Mucosa of gallbladder (tissue), 1 donor: ENCODE data around the gene FOXN1. TPM values are rescaled to one million over a fixed set of nuclear protein-coding genes. Genes with fewer than 3 reads are reported as not detected.

ENCODE experiments used
- DNase-seq: peaks from one replicate; pipeline ENCODE4 v3.0.0-alpha.2; 2020; ENCODE audit warnings: low spot score
- total RNA-seq: library from RNA; stranded (reverse); gene quantifications from one replicate; pipeline ENCODE4 v1.2.1, GENCODE V29; 2021
- donor health status: DM: no; HTN: no; CAD: no.

The FOXN1 gene
- total RNA-seq, 1 donor from 2014 or later: 0.06 TPM

GRCh38 chr17:28478712-28479615 lies 27.2 kb upstream of the FOXN1 start:
- no peak for DNase-seq

GRCh38 chr17:28480278-28480677 lies 25.9 kb upstream of the FOXN1 start:
- DNase-seq: no peak

GRCh38 chr17:28480799-28481571 lies 25.2 kb upstream of the FOXN1 start:
- no peak for DNase-seq

DNA sequence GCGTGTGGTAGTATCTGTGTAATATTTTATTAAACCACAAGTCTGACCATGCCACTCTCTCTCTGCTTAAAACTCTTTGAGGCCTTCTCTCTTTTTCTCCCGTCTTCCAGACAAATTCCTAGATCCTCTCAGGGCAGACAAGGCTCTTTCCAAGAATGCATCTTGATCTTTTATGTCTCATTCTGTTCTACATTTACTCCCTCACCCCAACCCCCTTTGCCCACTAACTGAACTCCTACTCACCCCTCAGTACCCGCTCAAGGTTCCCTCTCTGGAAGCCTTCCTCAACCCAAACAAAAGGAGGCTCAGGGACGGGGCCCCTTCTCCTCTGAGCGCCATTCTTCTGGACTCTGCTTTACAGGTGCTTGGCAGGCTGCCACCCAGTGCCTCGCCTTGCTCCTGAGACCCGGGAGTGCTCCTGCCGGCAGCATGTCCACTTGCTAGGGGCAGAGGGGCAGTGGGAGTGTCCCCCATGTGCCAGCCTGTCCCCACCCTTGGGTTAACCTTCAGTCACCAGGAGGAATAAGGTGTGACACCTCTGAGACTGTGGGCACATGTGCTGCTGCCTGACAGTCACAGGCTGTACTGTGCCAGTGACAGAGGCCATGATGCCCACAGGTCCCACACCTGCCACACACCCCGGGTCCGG lies 23.5 kb upstream of the FOXN1 start:
- DNase-seq: peak; percentile 49

DNA sequence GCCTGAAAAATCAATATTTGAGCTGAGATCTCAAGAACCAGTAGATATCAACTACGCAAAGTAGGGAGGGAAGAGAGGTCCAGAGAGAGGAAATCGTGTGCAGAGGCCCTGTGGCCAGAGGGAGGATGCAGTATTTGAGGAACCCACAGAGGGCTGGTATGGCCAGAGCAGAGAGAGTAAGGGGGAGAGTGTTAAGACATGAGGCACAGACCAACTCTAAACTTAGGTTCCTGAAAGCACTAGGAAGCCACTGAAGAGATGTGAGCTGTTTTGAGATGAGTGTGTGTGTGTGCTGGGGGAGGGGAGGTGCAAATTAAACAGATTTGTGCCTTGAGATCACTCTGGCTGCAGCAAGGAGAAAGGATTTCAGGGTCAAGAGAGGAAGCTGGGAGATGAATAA lies 21.9 kb upstream of the FOXN1 start:
- no peak for DNase-seq

- DNase-seq: no peak
These were observed 21.1 kb upstream of the FOXN1 start for GRCh38 chr17:28485049-28485448.

- no peak for DNase-seq
These were observed 18.1 kb upstream of the FOXN1 start for GRCh38 chr17:28487881-28488532.

GRCh38 chr17:28488533-28489276 lies 17.4 kb upstream of the FOXN1 start:
- DNase-seq: no peak

DNA sequence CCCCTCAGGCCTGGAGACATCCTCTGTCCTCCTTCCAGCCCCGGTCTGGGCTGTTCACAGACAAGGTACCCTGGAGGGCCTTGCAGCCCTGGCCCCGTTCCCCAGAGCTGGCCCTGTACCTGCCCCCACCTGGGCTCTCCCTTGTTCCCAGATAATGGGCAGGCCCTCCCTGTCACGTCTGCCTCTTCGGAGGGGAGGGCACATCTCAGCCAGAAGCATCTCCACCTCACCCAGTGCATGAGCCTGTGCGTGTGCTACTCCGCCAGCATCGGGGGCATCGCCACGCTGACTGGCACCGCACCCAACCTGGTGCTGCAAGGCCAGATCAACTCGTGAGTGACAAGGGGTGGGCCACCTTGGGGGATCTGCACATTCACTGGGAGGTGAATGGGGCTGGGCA lies 14.9 kb upstream of the FOXN1 start:
- no peak for DNase-seq

DNA sequence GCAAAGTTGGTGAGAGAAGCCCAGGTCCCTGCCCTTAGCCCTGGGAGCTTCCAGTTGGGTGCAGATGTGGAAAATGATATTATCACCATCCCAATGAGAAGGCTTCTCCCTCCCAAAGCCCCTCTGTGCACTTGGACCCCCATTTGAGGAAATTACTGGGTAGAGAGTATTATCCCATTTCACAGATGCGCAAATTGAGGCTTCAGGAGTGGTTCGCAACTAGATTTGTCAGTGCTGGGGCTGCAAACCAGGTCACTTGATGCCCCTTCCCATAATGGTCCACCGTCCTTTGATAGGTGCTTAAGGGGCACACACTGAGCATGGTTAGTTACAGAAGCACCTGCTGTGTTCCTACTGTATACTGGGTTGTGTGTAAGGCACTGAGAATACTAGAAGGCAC lies 14.3 kb upstream of the FOXN1 start:
- DNase-seq: no peak

DNA sequence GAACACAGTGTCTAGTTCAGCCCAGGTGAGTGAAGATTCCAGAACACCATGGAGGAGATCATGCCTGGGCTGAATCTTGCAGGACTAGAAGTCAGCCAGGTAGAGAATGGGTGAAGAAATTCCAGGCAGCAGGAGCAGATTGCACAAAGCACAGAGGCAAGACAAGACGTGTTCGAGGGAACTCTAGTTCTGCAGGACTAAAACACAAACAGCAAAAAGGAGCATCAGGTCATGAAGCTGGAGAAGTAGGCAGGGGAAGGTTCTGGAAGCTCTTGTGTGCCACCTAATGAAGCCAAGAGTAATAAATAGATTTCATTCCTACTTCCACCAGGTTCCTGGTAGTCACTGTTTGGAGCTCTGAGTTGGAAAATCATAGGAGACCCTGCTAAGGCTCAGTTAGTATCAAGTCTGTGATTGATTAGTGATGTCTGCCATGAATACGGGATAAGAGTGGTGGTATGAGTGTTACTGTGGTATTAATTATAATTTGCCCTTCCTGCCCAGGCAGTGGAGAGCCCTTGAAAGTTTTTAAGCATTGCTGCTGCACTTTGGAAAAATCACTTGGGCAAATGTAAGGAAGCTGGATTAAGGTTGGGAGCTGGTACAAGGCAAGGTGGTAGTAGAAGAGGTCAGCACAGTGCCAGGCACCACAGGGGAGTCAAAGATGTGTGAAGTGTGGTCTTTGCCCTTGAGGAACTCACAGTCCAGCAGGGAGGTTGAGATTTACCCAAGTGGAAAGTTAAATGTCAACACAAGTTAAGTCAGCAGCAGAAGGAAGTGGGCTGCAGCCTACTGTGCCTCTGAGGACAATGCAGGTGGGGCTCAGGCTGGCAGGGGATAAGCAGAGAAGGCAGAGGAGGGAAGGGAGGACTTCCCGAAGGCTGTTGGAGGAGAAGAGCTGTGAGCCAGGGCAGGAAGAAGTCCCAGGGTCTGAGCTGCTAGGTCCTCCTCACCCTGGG lies 13.5 kb upstream of the FOXN1 start:
- no peak for DNase-seq

DNA sequence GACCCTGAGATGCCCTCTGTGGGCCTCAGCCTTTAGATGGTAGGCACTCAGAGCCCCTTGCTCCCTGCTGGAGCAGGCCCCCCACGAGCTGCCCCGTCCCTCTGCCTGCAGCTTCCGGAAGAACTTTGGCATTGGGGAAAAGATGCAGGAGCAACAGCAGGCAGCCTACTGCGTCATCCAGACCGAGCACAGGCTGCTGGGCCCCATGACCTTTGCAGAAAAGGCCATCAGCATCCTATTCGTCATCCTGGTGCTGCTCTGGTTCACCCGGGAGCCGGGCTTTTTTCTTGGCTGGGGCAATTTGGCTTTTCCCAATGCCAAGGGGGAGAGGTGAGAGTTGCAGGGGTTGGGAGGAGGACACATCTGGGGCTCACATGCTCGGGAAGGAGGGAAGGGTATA lies 12.7 kb upstream of the FOXN1 start:
- no peak for DNase-seq

- peak; percentile 72 for DNase-seq
These were observed 11.5 kb upstream of the FOXN1 start for GRCh38 chr17:28494445-28495188.

DNA sequence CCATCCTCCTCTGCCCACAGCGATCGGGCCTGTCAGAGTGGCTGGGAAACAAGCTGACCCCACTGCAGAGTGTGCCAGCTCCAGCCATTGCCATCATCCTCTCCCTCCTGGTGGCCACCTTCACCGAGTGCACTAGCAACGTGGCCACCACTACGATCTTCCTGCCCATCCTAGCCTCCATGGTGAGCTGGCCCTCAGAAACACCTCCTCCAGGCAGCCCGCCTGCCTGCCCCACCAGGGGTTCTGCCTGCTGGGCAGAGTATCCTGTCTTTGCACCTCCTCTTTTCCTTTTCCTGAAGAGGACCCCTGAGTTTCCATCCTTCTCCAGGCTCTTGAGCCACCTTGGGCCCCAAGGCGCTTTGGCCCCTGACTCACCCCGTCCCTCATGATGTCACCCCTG lies 10.5 kb upstream of the FOXN1 start:
- no peak for DNase-seq

DNA sequence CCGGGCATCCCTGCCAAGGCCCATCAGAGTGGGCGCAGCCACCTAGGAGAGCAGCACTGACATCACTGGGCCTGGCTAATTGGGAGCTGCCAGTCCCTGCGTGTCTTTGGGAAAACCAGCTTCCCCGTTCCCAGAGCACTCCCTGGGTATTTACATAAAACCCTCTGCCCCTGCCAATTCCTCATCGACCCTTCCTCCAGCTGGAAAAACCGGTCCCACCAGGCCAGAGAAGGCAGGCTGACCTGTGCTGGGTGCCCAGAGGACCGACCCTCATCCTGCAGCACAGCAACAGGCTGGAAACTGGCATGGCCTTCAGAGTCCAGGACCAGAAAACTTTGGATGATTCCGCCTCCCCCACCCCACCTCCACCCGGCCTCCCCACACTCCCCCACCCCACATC lies 8.2 kb upstream of the FOXN1 start:
- DNase-seq: peak; percentile 89

- no peak for DNase-seq
These were observed 7.3 kb upstream of the FOXN1 start for GRCh38 chr17:28498652-28499363.

GRCh38 chr17:28499364-28499664 lies 6.8 kb upstream of the FOXN1 start:
- DNase-seq: no peak

DNA sequence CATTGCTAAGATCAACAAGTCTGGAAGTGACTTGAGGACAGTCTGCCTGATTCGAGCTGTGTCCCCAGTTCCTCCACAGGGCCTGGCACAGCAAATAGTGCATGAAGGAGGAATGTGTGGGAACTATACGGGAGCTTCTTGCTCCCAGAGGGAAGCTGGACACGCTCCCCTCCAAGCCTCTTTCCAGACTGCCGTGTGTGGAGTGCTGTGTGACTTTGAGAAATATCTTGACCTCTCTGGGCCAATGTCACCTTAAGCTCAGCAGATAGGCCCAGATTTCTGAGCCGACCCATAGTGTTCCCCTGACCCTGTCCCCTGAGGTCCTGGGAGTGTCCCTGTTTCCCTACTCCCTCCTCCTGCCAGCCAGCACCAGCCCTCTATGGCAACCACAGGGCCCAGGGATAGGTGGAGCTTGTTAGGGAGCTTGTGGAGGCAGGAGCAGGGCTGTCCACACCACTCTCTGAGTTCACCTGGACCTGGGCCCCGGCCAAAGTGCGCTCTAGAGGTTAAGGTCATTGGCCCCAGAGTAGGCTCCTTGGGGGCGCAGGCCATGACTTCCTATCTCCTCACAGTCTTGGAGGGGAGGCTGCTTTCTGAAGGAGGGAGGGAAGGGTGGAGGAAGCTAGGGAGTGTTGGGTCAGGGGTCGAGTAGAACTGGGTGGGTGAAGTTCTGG lies 6.3 kb upstream of the FOXN1 start:
- DNase-seq: no peak
